ENCODE measurements around the gene GPR39.

The GPR39 gene

GRCh38 chr2:132426656-132427055 is 10.1 kb downstream of the GPR39 start:
- H3K36me3 ChIP-seq (replicated peaks): no peaks in the 10 kb centered on the region
- H3K27ac ChIP-seq: no peak overlapping the region
- no peak for DNase-seq
- in situ Hi-C loops (cut with HindIII; ENCODE audit: low pct_ligation_motif_present, low sequenced_read_pairs): no loop called here
- no peak overlapping the region for H3K4me3 ChIP-seq (ENCODE audit: low read depth, low read length)
- no peaks in the 10 kb centered on the region for H3K27me3 ChIP-seq (replicated peaks)
- TF ChIP-seq CTCF (IDR thresholded peaks at IDR 0.05; ENCODE audit: low read depth, low read length, missing control alignments): no peak

- H3K27me3 ChIP-seq (replicated peaks): no peaks in the 10 kb centered on the region
- DNase-seq: no peak
- no peak overlapping the region for H3K27ac ChIP-seq
- TF ChIP-seq CTCF (IDR thresholded peaks at IDR 0.05; ENCODE audit: low read depth, low read length, missing control alignments): no peak
- in situ Hi-C loops (cut with HindIII; ENCODE audit: low pct_ligation_motif_present, low sequenced_read_pairs): no loop called here
- no peak overlapping the region for H3K4me3 ChIP-seq (ENCODE audit: low read depth, low read length)
- H3K36me3 ChIP-seq (replicated peaks): no peaks in the 10 kb centered on the region
Observed at GRCh38 chr2:132429351-132429750, 12.7 kb downstream of the GPR39 start.

- no peaks in the 10 kb centered on the region for H3K27me3 ChIP-seq (replicated peaks)
- no peak for DNase-seq
- H3K36me3 ChIP-seq (replicated peaks): no peaks in the 10 kb centered on the region
- in situ Hi-C loops (cut with HindIII; ENCODE audit: low pct_ligation_motif_present, low sequenced_read_pairs): no loop called here
- no peak overlapping the region for H3K4me3 ChIP-seq (ENCODE audit: low read depth, low read length)
- no peak for TF ChIP-seq CTCF (IDR thresholded peaks at IDR 0.05; ENCODE audit: low read depth, low read length, missing control alignments)
- H3K27ac ChIP-seq: no peak overlapping the region
Observed at GRCh38 chr2:132429941-132430573, 13.5 kb downstream of the GPR39 start.

GRCh38 chr2:132430895-132431294 is 14.3 kb downstream of the GPR39 start:
- Histone ChIP-seq H3K27ac (no peak overlapping the region), H3K4me3 (ENCODE audit: low read depth, low read length) (no peak overlapping the region), H3K36me3 (replicated peaks) (no peaks in the 10 kb centered on the region), H3K27me3 (replicated peaks) (no peaks in the 10 kb centered on the region)
- no peak for TF ChIP-seq CTCF (IDR thresholded peaks at IDR 0.05; ENCODE audit: low read depth, low read length, missing control alignments)
- in situ Hi-C loops (cut with HindIII; ENCODE audit: low pct_ligation_motif_present, low sequenced_read_pairs): no loop called here
- DNase-seq: no peak

- Histone ChIP-seq H3K27ac (no peak overlapping the region), H3K27me3 (replicated peaks) (no peaks in the 10 kb centered on the region), H3K4me3 (ENCODE audit: low read depth, low read length) (no peak overlapping the region), H3K36me3 (replicated peaks) (no peaks in the 10 kb centered on the region)
- no peak for DNase-seq
- in situ Hi-C loops (cut with HindIII; ENCODE audit: low pct_ligation_motif_present, low sequenced_read_pairs): no loop called here
- TF ChIP-seq CTCF (IDR thresholded peaks at IDR 0.05; ENCODE audit: low read depth, low read length, missing control alignments): no peak
Observed at GRCh38 chr2:132437852-132438669, 21.5 kb downstream of the GPR39 start.

Measured in brain microvascular endothelial cell (primary cell).